Upper lobe of left lung (tissue), 4 donors: ENCODE results near the gene PLCB1.

Experiments used
- POLR2A ChIP-seq, 4 donors: fragments of 450-650 bp; IDR thresholded peaks; one replicate each; pipeline ENCODE4 v1.5.1; 2016 to 2017; ENCODE audit warnings: antibody characterized with exemption in 4 of 4, mild to moderate bottlenecking in 2 of 4
- TF ChIP-seq, protein P1 (sequence below), 6 experiments: fragments of 450-650 bp in 4 of 6; fragments of 200-600 bp in 2 of 6; sonication (generic) in 2 of 6; IDR thresholded peaks; one replicate each; pipeline ENCODE4 v1.5.1; 2016 to 2019; ENCODE audit warnings: antibody characterized with exemption in 6 of 6

DNA sequence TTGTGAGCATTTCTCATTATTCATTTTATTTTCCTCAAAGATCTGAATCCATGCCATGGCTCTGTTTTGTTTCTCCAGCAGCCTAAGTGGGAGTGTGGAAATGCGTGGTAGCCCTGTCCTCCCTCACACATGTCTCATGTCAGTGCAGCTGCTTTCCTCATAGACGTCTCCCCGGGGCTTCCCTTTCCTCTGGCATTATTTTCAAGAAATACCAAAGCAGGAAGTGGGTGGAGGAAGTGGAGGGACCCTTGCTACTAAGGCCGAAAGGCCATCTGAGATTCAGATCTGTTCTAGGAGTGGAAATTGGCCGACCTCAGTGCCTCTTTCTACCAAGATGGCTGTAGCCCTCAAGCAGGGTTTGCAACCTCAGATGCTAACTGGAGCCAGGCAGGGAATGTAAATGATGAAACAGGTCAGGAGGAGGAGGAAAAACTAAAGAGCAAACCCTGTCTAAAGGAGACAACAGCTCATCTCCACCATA is 515.9 kb downstream of the PLCB1 start:
- no peak for TF ChIP-seq POLR2A (IDR thresholded peaks at IDR 0.05)
- TF ChIP-seq, protein P1, sequence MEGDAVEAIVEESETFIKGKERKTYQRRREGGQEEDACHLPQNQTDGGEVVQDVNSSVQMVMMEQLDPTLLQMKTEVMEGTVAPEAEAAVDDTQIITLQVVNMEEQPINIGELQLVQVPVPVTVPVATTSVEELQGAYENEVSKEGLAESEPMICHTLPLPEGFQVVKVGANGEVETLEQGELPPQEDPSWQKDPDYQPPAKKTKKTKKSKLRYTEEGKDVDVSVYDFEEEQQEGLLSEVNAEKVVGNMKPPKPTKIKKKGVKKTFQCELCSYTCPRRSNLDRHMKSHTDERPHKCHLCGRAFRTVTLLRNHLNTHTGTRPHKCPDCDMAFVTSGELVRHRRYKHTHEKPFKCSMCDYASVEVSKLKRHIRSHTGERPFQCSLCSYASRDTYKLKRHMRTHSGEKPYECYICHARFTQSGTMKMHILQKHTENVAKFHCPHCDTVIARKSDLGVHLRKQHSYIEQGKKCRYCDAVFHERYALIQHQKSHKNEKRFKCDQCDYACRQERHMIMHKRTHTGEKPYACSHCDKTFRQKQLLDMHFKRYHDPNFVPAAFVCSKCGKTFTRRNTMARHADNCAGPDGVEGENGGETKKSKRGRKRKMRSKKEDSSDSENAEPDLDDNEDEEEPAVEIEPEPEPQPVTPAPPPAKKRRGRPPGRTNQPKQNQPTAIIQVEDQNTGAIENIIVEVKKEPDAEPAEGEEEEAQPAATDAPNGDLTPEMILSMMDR (IDR thresholded peaks at IDR 0.05), result no peak
